K562 (cell line): Measurements from ENCODE around the gene ARHGDIB. TPM values are rescaled to one million over a fixed set of nuclear protein-coding genes. Genes with fewer than 3 reads are reported as not detected.

Experiments
- ATAC-seq: fragments of 200-7000 bp; cut with Tn5 transposase; 3 replicates; pipeline ENCODE4 v1.9.1; 2020; ENCODE audit warnings: moderate library complexity
- BruUV-seq: library from RNA; stranded (reverse); fragments of 400-500 nt; replicated peaks from 2 replicates; lab custom pipeline; 2021; lab: Mats Ljungman, UMichigan
- CTCF ChIA-PET: fragments of 300-600 bp; formaldehyde crosslinking; extraction: SDS; loops from one replicate; lab custom pipeline; 2021; ENCODE audit warnings: low intra/inter-chr PET ratio; lab: Yijun Ruan, JAX
- POLR2A ChIA-PET: fragments of 300-600, 350-650 bp; sonication (Branson Sonifier 250); formaldehyde crosslinking; extraction: SDS; loops from one replicate; lab custom pipeline; 2021; ENCODE audit warnings: antibody characterized with exemption, inconsistent platforms; lab: Yijun Ruan, JAX
- DNase-seq, 4 experiments: peaks; one replicate each; pipeline versions ENCODE4 v3.0.0 to v3.0.0-alpha.2; 2011 to 2018; ENCODE audit warnings: low spot score in 3 of 4, mixed read lengths in 3 of 4; ENCODE audit errors: extremely low read depth in 1 of 4
- FAIRE-seq: peaks from 2 replicates; lab custom pipeline; 2011; peaks lifted over from hg19 to GRCh38; lab: Jason Lieb, UNC
- H2AFZ ChIP-seq: 2 replicates; pipeline ENCODE4 v1.6.0; 2011; ENCODE audit warnings: low read depth, low read length, control low read depth, inconsistent platforms
- H3K27ac ChIP-seq: fragments of 200-600 bp; 3 replicates; pipeline ENCODE4 v1.8.0; 2011; ENCODE audit warnings: low read depth, mild to moderate bottlenecking, control low read depth, inconsistent platforms, low read length, moderate library complexity, mixed read lengths; ENCODE audit errors: extremely low read depth
- H3K27me3 ChIP-seq, 2 experiments: fragments of 300-600 bp in 1 of 2; 2 replicates in 1 of 2; 3 replicates in 1 of 2; pipeline versions ENCODE4 v1.6.0 to v1.8.0; 2011; ENCODE audit warnings: inconsistent platforms in 2 of 2, low read length in 2 of 2, mild to moderate bottlenecking in 1 of 2, mixed read lengths in 1 of 2, moderate library complexity in 1 of 2; ENCODE audit not compliant: control insufficient read depth in 2 of 2, insufficient read depth in 2 of 2
- H3K36me3 ChIP-seq: fragments of 300-600 bp; 3 replicates; pipeline ENCODE4 v1.8.0; 2011; ENCODE audit warnings: mild to moderate bottlenecking, low read length, inconsistent platforms; ENCODE audit not compliant: control insufficient read depth, insufficient read depth
- H3K4me1 ChIP-seq, 2 experiments: fragments of 200-600 bp in 1 of 2; replicated peaks in 1 of 2; 2 replicates in 1 of 2; 3 replicates in 1 of 2; pipeline versions ENCODE4 v1.5.1 to v1.8.0; 2011; ENCODE audit warnings: inconsistent platforms in 2 of 2, low read length in 2 of 2, mild to moderate bottlenecking in 1 of 2, mixed read lengths in 1 of 2, moderate library complexity in 1 of 2; ENCODE audit not compliant: control insufficient read depth in 2 of 2, insufficient read depth in 2 of 2
- H3K4me2 ChIP-seq: 2 replicates; pipeline ENCODE4 v1.6.1; 2011; ENCODE audit warnings: low read length, control low read depth, inconsistent platforms, mixed read lengths; ENCODE audit not compliant: insufficient read depth
- H3K4me3 ChIP-seq: fragments of 200-600 bp; sonication (generic), shearing (Covaris generic); 2 replicates; pipeline ENCODE4 v1.5.1; 2016; ENCODE audit warnings: control low read depth, inconsistent platforms
- H3K79me2 ChIP-seq: fragments of 200-600 bp; 3 replicates; pipeline ENCODE4 v1.8.0; 2011; ENCODE audit warnings: low read length, inconsistent platforms; ENCODE audit not compliant: control insufficient read depth, insufficient read depth
- H3K9ac ChIP-seq, 2 experiments: 2 replicates each; pipeline versions ENCODE4 v1.6.0 to v1.6.1; 2011; ENCODE audit warnings: low read depth in 2 of 2, low read length in 2 of 2, control low read depth in 1 of 2, inconsistent platforms in 1 of 2, mild to moderate bottlenecking in 1 of 2, mixed read lengths in 1 of 2; ENCODE audit not compliant: insufficient read depth in 1 of 2
- H3K9me1 ChIP-seq: one replicate; pipeline ENCODE4 v1.6.0; 2011; ENCODE audit warnings: inconsistent platforms, mild to moderate bottlenecking, low read length, moderate library complexity; ENCODE audit not compliant: control insufficient read depth, insufficient read depth
- H3K9me3 ChIP-seq: replicated peaks from 2 replicates; pipeline ENCODE4 v1.5.1; 2011; ENCODE audit warnings: low read depth, low read length, inconsistent platforms; ENCODE audit not compliant: control insufficient read depth, insufficient read depth
- H4K20me1 ChIP-seq: replicated peaks from 2 replicates; pipeline ENCODE4 v1.6.1; 2011; ENCODE audit warnings: low read length, inconsistent platforms, mixed read lengths; ENCODE audit not compliant: control insufficient read depth, insufficient read depth
- PHB2 ChIP-seq: fragments of 450-650 bp; IDR thresholded peaks from 2 replicates; pipeline ENCODE4 v1.6.1; 2017; ENCODE audit warnings: low read depth
- TCF7L2 ChIP-seq: fragments of 150-350 bp; IDR thresholded peaks from 2 replicates; pipeline ENCODE4 v1.6.1; 2016; ENCODE audit warnings: low read depth, mild to moderate bottlenecking, low read length, moderate library complexity
- WGBS: fragments of 100-300 bp; shearing (Covaris generic); methylation state at CpG from one replicate; pipeline ENCODE4 v1.1.6; 2016; ENCODE audit warnings: low coverage, mixed read lengths; ENCODE audit not compliant: insufficient coverage; ENCODE audit errors: missing lambda C conversion rate; 5-methylcytosine and 5-hydroxymethylcytosine counted together
- in situ Hi-C: fragments of 300-500 bp; cut with MboI; formaldehyde crosslinking; loops from 4 replicates; pipeline ENCODE4 v1.15.0; 2018; ENCODE audit warnings: inconsistent platforms, mixed read lengths
- intact Hi-C: fragments of 100-400 bp; cut with micrococcal nuclease; formaldehyde crosslinking; loops from 2 replicates; pipeline ENCODE4 v1.14.2; 2022
- polyA plus RNA-seq, 8 experiments: library from polyadenylated mRNA; depleted of rRNA in 4 of 8; stranded (reverse) in 5 of 8; unstranded in 3 of 8; fragments of >200 nt; fragmentation: Nextera tagmentation in 2 of 8; fragmentation: Illumina TruSeq in 1 of 8; extraction: Ambion mirVana in 2 of 8; extraction: Trizol in 1 of 8; gene quantifications; 2 replicates each; pipeline versions ENCODE4 v1.2.1 to v1.2.3, GENCODE V29; 2011 to 2014; ENCODE audit warnings: inconsistent platforms in 1 of 8, missing spikeins in 1 of 8
- total RNA-seq, 7 experiments: library from RNA; depleted of rRNA in 6 of 7; stranded (reverse); fragments of >200 nt in 6 of 7; fragmentation: Illumina TruSeq in 2 of 7; extraction: Trizol in 2 of 7; gene quantifications; 2 replicates each; pipeline versions ENCODE4 v1.2.1 to v1.2.3, GENCODE V29; 2011 to 2021; ENCODE audit warnings: low replicate concordance in 1 of 7
- TF ChIP-seq, protein P1 (sequence below): fragments of 200-800 bp; sonication (Bioruptor generic); IDR thresholded peaks from 2 replicates; pipeline ENCODE4 v1.6.1; 2016; ENCODE audit warnings: missing genetic modification characterization, missing compliant biosample characterization

Gene ARHGDIB
- total and polyA plus RNA-seq, 9 of the 15 experiments (the other 6 are each of a cell fraction or from before 2014, with no cell fraction given): 9.5 to 204 (median 116) TPM

DNA sequence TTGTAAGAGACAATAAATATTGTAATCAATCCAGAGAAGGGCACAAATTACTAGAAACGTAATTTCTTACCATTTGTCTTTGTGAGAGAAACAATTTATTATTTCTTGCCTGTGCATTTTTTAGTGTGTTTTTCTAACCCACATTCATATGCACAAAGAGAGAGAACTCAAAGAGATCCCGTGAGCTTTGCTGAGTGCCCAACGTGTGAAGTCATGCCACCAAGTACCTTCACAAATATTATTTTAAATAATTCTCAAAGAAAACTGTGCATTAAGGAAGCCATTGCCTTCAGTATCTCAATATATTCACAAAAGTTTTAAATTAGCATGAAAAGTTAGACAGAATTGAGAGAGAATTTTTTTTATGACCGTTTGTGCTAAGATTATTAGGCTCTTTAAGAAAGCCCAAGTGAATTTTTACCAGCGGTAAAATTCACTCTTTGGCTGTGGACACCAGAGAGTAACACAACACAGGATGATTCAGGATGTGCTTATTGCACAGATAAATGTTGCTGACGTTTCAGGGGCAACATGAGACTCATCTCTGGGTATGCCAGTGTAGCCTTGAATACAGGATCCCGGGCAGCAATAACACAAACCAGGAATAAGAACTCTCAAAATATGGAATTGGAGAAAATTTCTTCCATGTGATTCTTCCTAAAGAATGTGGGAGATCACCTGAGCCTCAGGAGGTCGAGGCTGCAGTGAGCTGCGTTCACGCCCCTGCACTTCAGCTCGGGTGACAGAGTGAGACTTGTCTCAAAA is 2.9 kb downstream of the ARHGDIB start:
- Histone ChIP-seq H3K4me3 (no peak overlapping the region), H2AFZ (no peak overlapping the region), H3K9me1 (no peaks in the 10 kb centered on the region), H3K79me2 (no peaks in the 10 kb centered on the region), H3K9me3 (no peaks in the 10 kb centered on the region), H4K20me1 (no peaks in the 10 kb centered on the region), H3K27me3 (no peaks in the 10 kb centered on the region), H3K4me1 (no peaks in the 10 kb centered on the region; a peak in 2 of 5 replicates), H3K4me2 (no peak overlapping the region), H3K36me3 (no peaks in the 10 kb centered on the region), H3K9ac (no peak overlapping the region), H3K27ac (no peak overlapping the region)
- TF ChIP-seq PHB2: no peak
- TF ChIP-seq TCF7L2: no peak
- TF ChIP-seq, protein P1, sequence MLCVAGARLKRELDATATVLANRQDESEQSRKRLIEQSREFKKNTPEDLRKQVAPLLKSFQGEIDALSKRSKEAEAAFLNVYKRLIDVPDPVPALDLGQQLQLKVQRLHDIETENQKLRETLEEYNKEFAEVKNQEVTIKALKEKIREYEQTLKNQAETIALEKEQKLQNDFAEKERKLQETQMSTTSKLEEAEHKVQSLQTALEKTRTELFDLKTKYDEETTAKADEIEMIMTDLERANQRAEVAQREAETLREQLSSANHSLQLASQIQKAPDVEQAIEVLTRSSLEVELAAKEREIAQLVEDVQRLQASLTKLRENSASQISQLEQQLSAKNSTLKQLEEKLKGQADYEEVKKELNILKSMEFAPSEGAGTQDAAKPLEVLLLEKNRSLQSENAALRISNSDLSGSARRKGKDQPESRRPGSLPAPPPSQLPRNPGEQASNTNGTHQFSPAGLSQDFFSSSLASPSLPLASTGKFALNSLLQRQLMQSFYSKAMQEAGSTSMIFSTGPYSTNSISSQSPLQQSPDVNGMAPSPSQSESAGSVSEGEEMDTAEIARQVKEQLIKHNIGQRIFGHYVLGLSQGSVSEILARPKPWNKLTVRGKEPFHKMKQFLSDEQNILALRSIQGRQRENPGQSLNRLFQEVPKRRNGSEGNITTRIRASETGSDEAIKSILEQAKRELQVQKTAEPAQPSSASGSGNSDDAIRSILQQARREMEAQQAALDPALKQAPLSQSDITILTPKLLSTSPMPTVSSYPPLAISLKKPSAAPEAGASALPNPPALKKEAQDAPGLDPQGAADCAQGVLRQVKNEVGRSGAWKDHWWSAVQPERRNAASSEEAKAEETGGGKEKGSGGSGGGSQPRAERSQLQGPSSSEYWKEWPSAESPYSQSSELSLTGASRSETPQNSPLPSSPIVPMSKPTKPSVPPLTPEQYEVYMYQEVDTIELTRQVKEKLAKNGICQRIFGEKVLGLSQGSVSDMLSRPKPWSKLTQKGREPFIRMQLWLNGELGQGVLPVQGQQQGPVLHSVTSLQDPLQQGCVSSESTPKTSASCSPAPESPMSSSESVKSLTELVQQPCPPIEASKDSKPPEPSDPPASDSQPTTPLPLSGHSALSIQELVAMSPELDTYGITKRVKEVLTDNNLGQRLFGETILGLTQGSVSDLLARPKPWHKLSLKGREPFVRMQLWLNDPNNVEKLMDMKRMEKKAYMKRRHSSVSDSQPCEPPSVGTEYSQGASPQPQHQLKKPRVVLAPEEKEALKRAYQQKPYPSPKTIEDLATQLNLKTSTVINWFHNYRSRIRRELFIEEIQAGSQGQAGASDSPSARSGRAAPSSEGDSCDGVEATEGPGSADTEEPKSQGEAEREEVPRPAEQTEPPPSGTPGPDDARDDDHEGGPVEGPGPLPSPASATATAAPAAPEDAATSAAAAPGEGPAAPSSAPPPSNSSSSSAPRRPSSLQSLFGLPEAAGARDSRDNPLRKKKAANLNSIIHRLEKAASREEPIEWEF (CRISPR knock-in tag): 0 out of 2 replicates have a peak, but pooled peaks have one; percentile 32
- POLR2A ChIA-PET: no interaction called here
- intact Hi-C loops (no loop called here), in situ Hi-C loops (loop anchor here (25.0 kb wide), 1 partner anchor 746 kb away; no protein-coding TSS in a partner anchor)
- FAIRE-seq (no peak), DNase-seq (no peak), ATAC-seq (no peak)
- BruUV-seq: no TSS peak
- 39% methylated on average over 10 of the region's 11 CpGs for WGBS
- CTCF ChIA-PET: no interaction called here
